ENCODE measurements around the gene PRKCB.

DNA sequence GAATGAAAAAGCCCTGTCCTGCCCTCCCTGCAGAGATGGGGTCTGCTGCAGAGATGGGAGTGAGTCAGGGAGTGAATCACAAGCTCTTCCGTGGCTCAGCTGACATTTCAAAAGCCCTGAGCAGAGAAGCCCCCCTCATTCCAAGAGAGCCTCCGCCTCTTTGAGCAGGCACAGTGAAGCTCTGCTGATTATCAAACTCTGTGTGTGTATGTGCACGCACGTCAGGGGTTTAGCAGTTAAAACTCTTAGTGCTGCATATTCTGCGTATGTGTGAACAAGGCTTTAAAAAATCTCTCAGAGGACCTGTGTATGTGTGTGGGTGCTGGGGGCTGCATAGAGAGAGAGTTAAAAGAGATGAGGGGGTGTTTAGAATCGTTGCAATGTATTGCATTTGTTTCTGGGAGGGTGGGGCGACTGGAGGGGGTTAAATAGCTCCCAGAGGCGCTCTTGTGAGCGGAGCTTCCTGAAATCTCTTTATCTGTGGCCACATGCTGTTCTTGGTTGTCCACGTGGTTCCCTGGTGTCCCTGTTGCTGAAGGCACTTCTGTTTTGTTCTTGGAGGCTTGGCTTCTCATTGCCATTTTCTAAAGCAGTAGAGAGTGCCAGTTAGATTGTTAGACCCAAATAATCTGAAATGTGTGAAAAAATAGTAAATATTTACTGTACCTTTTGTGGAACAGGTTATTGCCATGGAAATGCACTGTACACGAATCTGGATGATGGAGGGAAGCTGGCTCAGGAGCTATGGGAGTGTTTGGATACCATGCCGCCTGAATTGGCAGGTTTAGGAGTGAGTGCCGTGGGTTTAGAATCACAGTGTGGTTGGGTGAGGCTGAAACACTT lies 116.6 kb downstream of the PRKCB start:
- TF ChIP-seq RAD21 (IDR thresholded peaks at IDR 0.05) (no peak), JUND (IDR thresholded peaks at IDR 0.05) (no peak), GABPA (IDR thresholded peaks at IDR 0.05 in 1 of 2, conservative IDR thresholded peaks at IDR 0.05 in 1 of 2) (no peak), HNF4G (IDR thresholded peaks at IDR 0.05) (no peak), TAF1 (conservative IDR thresholded peaks at IDR 0.05) (no peak), YY1 (IDR thresholded peaks at IDR 0.05) (no peak), SP1 (IDR thresholded peaks at IDR 0.05) (no peak)
- TF ChIP-seq, protein P1, sequence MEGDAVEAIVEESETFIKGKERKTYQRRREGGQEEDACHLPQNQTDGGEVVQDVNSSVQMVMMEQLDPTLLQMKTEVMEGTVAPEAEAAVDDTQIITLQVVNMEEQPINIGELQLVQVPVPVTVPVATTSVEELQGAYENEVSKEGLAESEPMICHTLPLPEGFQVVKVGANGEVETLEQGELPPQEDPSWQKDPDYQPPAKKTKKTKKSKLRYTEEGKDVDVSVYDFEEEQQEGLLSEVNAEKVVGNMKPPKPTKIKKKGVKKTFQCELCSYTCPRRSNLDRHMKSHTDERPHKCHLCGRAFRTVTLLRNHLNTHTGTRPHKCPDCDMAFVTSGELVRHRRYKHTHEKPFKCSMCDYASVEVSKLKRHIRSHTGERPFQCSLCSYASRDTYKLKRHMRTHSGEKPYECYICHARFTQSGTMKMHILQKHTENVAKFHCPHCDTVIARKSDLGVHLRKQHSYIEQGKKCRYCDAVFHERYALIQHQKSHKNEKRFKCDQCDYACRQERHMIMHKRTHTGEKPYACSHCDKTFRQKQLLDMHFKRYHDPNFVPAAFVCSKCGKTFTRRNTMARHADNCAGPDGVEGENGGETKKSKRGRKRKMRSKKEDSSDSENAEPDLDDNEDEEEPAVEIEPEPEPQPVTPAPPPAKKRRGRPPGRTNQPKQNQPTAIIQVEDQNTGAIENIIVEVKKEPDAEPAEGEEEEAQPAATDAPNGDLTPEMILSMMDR (IDR thresholded peaks at IDR 0.05; ENCODE audit: low read depth, low read length, missing input control) = no peak
- TF ChIP-seq, protein P2, sequence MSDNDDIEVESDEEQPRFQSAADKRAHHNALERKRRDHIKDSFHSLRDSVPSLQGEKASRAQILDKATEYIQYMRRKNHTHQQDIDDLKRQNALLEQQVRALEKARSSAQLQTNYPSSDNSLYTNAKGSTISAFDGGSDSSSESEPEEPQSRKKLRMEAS (IDR thresholded peaks at IDR 0.05) = no peak
- TF ChIP-seq, protein P3, sequence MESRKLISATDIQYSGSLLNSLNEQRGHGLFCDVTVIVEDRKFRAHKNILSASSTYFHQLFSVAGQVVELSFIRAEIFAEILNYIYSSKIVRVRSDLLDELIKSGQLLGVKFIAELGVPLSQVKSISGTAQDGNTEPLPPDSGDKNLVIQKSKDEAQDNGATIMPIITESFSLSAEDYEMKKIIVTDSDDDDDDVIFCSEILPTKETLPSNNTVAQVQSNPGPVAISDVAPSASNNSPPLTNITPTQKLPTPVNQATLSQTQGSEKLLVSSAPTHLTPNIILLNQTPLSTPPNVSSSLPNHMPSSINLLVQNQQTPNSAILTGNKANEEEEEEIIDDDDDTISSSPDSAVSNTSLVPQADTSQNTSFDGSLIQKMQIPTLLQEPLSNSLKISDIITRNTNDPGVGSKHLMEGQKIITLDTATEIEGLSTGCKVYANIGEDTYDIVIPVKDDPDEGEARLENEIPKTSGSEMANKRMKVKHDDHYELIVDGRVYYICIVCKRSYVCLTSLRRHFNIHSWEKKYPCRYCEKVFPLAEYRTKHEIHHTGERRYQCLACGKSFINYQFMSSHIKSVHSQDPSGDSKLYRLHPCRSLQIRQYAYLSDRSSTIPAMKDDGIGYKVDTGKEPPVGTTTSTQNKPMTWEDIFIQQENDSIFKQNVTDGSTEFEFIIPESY (IDR thresholded peaks at IDR 0.05) = no peak
- TF ChIP-seq, protein P4, sequence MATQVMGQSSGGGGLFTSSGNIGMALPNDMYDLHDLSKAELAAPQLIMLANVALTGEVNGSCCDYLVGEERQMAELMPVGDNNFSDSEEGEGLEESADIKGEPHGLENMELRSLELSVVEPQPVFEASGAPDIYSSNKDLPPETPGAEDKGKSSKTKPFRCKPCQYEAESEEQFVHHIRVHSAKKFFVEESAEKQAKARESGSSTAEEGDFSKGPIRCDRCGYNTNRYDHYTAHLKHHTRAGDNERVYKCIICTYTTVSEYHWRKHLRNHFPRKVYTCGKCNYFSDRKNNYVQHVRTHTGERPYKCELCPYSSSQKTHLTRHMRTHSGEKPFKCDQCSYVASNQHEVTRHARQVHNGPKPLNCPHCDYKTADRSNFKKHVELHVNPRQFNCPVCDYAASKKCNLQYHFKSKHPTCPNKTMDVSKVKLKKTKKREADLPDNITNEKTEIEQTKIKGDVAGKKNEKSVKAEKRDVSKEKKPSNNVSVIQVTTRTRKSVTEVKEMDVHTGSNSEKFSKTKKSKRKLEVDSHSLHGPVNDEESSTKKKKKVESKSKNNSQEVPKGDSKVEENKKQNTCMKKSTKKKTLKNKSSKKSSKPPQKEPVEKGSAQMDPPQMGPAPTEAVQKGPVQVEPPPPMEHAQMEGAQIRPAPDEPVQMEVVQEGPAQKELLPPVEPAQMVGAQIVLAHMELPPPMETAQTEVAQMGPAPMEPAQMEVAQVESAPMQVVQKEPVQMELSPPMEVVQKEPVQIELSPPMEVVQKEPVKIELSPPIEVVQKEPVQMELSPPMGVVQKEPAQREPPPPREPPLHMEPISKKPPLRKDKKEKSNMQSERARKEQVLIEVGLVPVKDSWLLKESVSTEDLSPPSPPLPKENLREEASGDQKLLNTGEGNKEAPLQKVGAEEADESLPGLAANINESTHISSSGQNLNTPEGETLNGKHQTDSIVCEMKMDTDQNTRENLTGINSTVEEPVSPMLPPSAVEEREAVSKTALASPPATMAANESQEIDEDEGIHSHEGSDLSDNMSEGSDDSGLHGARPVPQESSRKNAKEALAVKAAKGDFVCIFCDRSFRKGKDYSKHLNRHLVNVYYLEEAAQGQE (IDR thresholded peaks at IDR 0.05) = no peak
- TF ChIP-seq, protein P5, sequence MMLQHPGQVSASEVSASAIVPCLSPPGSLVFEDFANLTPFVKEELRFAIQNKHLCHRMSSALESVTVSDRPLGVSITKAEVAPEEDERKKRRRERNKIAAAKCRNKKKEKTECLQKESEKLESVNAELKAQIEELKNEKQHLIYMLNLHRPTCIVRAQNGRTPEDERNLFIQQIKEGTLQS (IDR thresholded peaks at IDR 0.05) = no peak
